Keratinocyte (primary cell): ENCODE results near the gene ARHGAP45. TPM values are rescaled to one million over a fixed set of nuclear protein-coding genes. Genes with fewer than 3 reads are reported as not detected.

Source experiments
- DNase-seq: peaks from one replicate; pipeline ENCODE4 v3.0.0-alpha.2; 2011; ENCODE audit warnings: low read depth, missing footprints, low spot score
- FAIRE-seq: peaks from 2 replicates; lab custom pipeline; 2011; peaks lifted over from hg19 to GRCh38; lab: Jason Lieb, UNC
- H2AFZ ChIP-seq: 2 replicates; pipeline ENCODE4 v1.6.0; 2012; ENCODE audit warnings: low read length, control low read depth, inconsistent platforms; ENCODE audit not compliant: control insufficient read depth
- H3K27ac ChIP-seq: 2 replicates; pipeline ENCODE4 v1.5.1; 2011; ENCODE audit warnings: low read length; ENCODE audit not compliant: control insufficient read depth, insufficient read depth
- H3K27me3 ChIP-seq: 3 replicates; pipeline ENCODE4 v1.6.0; 2011; ENCODE audit warnings: low read length; ENCODE audit not compliant: control insufficient read depth, insufficient read depth; ENCODE audit errors: extremely low read depth
- H3K36me3 ChIP-seq, 2 experiments: 2 replicates in 1 of 2; 3 replicates in 1 of 2; pipeline ENCODE4 v1.5.1; 2011; ENCODE audit warnings: low read length in 2 of 2, mild to moderate bottlenecking in 1 of 2; ENCODE audit not compliant: control insufficient read depth in 2 of 2, insufficient read depth in 2 of 2; ENCODE audit errors: extremely low read depth in 1 of 2
- H3K4me1 ChIP-seq: 3 replicates; pipeline ENCODE4 v1.5.1; 2011; ENCODE audit warnings: low read length; ENCODE audit not compliant: control insufficient read depth, insufficient read depth; ENCODE audit errors: extremely low read depth
- H3K4me2 ChIP-seq: 3 replicates; pipeline ENCODE4 v1.6.0; 2011; ENCODE audit warnings: low read depth, low read length; ENCODE audit not compliant: control insufficient read depth, insufficient read depth; ENCODE audit errors: extremely low read depth
- H3K4me3 ChIP-seq, 3 experiments: fragments of 200-600 bp in 1 of 3; sonication (generic) in 1 of 3; 2 replicates in 2 of 3; 3 replicates in 1 of 3; pipeline ENCODE4 v1.5.1; 2011 to 2016; ENCODE audit warnings: low read length in 3 of 3, mild to moderate bottlenecking in 3 of 3, control low read depth in 2 of 3, inconsistent platforms in 1 of 3, low read depth in 1 of 3, mixed read lengths in 1 of 3, mixed run types in 1 of 3, moderate library complexity in 1 of 3; ENCODE audit not compliant: control insufficient read depth in 2 of 3, insufficient read depth in 2 of 3; ENCODE audit errors: extremely low read depth in 1 of 3
- H3K79me2 ChIP-seq: 2 replicates; pipeline ENCODE4 v1.6.0; 2012; ENCODE audit warnings: low read length; ENCODE audit not compliant: control insufficient read depth, insufficient read depth
- H3K9ac ChIP-seq: 3 replicates; pipeline ENCODE4 v1.6.0; 2011; ENCODE audit warnings: low read length; ENCODE audit not compliant: control insufficient read depth, insufficient read depth; ENCODE audit errors: extremely low read depth
- H3K9me1 ChIP-seq: 3 replicates; pipeline ENCODE4 v1.6.0; 2011; ENCODE audit warnings: low read length; ENCODE audit not compliant: control insufficient read depth, insufficient read depth; ENCODE audit errors: extremely low read depth
- H3K9me3 ChIP-seq: 2 replicates; pipeline ENCODE4 v1.5.1; 2012; ENCODE audit warnings: low read depth, low read length; ENCODE audit not compliant: control insufficient read depth
- H4K20me1 ChIP-seq: 3 replicates; pipeline ENCODE4 v1.6.0; 2011; ENCODE audit warnings: low read length; ENCODE audit not compliant: control insufficient read depth, insufficient read depth; ENCODE audit errors: extremely low read depth
- EZH2 ChIP-seq: IDR thresholded peaks from one replicate; pipeline ENCODE4 v1.6.1; 2012; ENCODE audit warnings: inconsistent platforms, mild to moderate bottlenecking, low read length, moderate library complexity
- dilution Hi-C: fragments of 300-500 bp; cut with MboI; formaldehyde crosslinking; loops from one replicate; pipeline ENCODE4 v1.7.0; 2020; ENCODE audit warnings: low sequenced_read_pairs; ENCODE audit not compliant: extremely low pct_ligation_motif_present
- polyA plus RNA-seq, 5 experiments: library from polyadenylated mRNA; depleted of rRNA in 3 of 5; stranded (reverse) in 3 of 5; stranded (forward) in 1 of 5; unstranded in 1 of 5; fragments of >200 nt; gene quantifications; 1 replicate in 1 of 5; 2 replicates in 3 of 5; 3 replicates in 1 of 5; pipeline versions ENCODE4 v1.2.1 to v1.2.3, GENCODE V29; 2011 to 2012; ENCODE audit warnings: missing spikeins in 2 of 5, low read depth in 1 of 5, low replicate concordance in 1 of 5
- TF ChIP-seq, protein P1 (sequence below), 3 experiments: IDR thresholded peaks in 1 of 3; conservative IDR thresholded peaks in 1 of 3; optimal IDR thresholded peaks in 1 of 3; 2 replicates in 2 of 3; 3 replicates in 1 of 3; pipeline versions ENCODE3 to v1.5.1; 2011; ENCODE audit warnings: low read length in 3 of 3, mild to moderate bottlenecking in 3 of 3, moderate library complexity in 2 of 3, control low read depth in 1 of 3, inconsistent platforms in 1 of 3; ENCODE audit not compliant: insufficient read depth in 2 of 3; ENCODE audit errors: extremely low read depth in 1 of 3

The ARHGAP45 gene
- polyA plus RNA-seq, 1 donor (not counting 4 experiments of a cell fraction or from before 2014, with no cell fraction given), result 0.56 TPM

GRCh38 chr19:1027650-1028061 is 39.3 kb upstream of the ARHGAP45 start:
- DNase-seq, result no peak
- no peak for FAIRE-seq
- Histone ChIP-seq H4K20me1 (peaks cover 14% of the 10 kb centered on the region), H3K79me2 (peaks cover 49% of the 10 kb centered on the region), H3K4me2 (peak overlapping the region; percentile 89), H3K4me3 (peak overlapping the region; percentile 94 to 99 (median 97)), H3K27ac (peak overlapping the region; percentile 80), H3K36me3 (peaks cover 9 to 19% of the 10 kb centered on the region in 2 experiments), H3K27me3 (no peaks in the 10 kb centered on the region), H2AFZ (no peak overlapping the region), H3K9me1 (no peaks in the 10 kb centered on the region), H3K9ac (peak overlapping the region; percentile 89), H3K4me1 (peaks cover 11% of the 10 kb centered on the region), H3K9me3 (no peaks in the 10 kb centered on the region)
- dilution Hi-C loops, result no loop called here
- TF ChIP-seq, protein P1, sequence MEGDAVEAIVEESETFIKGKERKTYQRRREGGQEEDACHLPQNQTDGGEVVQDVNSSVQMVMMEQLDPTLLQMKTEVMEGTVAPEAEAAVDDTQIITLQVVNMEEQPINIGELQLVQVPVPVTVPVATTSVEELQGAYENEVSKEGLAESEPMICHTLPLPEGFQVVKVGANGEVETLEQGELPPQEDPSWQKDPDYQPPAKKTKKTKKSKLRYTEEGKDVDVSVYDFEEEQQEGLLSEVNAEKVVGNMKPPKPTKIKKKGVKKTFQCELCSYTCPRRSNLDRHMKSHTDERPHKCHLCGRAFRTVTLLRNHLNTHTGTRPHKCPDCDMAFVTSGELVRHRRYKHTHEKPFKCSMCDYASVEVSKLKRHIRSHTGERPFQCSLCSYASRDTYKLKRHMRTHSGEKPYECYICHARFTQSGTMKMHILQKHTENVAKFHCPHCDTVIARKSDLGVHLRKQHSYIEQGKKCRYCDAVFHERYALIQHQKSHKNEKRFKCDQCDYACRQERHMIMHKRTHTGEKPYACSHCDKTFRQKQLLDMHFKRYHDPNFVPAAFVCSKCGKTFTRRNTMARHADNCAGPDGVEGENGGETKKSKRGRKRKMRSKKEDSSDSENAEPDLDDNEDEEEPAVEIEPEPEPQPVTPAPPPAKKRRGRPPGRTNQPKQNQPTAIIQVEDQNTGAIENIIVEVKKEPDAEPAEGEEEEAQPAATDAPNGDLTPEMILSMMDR (optimal IDR thresholded peaks at IDR 0.05 in 1 of 3, IDR thresholded peaks at IDR 0.05 in 1 of 3, conservative IDR thresholded peaks at IDR 0.05 in 1 of 3; ENCODE audit: extremely low read depth in 1 of 3, insufficient read depth in 2 of 3, low read length in 3 of 3), result no peak
- TF ChIP-seq EZH2, result no peak

- Histone ChIP-seq H3K9me3 (no peaks in the 10 kb centered on the region), H2AFZ (no peak overlapping the region), H3K4me3 (peak overlapping the region; percentile 94 to 99 (median 97)), H3K4me1 (peaks cover 11% of the 10 kb centered on the region), H3K27ac (peak overlapping the region; percentile 85), H3K4me2 (peak overlapping the region; percentile 89), H3K36me3 (peaks cover 13 to 23% of the 10 kb centered on the region in 2 experiments), H3K27me3 (no peaks in the 10 kb centered on the region), H3K9ac (peak overlapping the region; percentile 89), H3K79me2 (peaks cover 54% of the 10 kb centered on the region), H4K20me1 (peaks cover 14% of the 10 kb centered on the region), H3K9me1 (no peaks in the 10 kb centered on the region)
- DNase-seq, result no peak
- no peak for FAIRE-seq
- TF ChIP-seq, protein P1 (optimal IDR thresholded peaks at IDR 0.05 in 1 of 3, IDR thresholded peaks at IDR 0.05 in 1 of 3, conservative IDR thresholded peaks at IDR 0.05 in 1 of 3; ENCODE audit: extremely low read depth in 1 of 3, insufficient read depth in 2 of 3, low read length in 3 of 3), result no peak
- no peak for TF ChIP-seq EZH2
- dilution Hi-C loops, result no loop called here
Measured at GRCh38 chr19:1028062-1028926, 38.7 kb upstream of the ARHGAP45 start.
